22Rv1 (cell line): ENCODE results near the gene HOXB13.

Experiments
- ZFX ChIP-seq: fragments of 450-650 bp; IDR thresholded peaks from 2 replicates; pipeline ENCODE4 v1.6.1; 2017; ENCODE audit warnings: antibody characterized with exemption, borderline replicate concordance
- TF ChIP-seq, protein P1 (sequence below): fragments of 450-650 bp; IDR thresholded peaks from 2 replicates; pipeline ENCODE4 v1.5.1; 2017; ENCODE audit warnings: mild to moderate bottlenecking

GRCh38 chr17:48738803-48739526 is 10.4 kb upstream of the HOXB13 start:
- no peak for TF ChIP-seq ZFX
- TF ChIP-seq, protein P1, sequence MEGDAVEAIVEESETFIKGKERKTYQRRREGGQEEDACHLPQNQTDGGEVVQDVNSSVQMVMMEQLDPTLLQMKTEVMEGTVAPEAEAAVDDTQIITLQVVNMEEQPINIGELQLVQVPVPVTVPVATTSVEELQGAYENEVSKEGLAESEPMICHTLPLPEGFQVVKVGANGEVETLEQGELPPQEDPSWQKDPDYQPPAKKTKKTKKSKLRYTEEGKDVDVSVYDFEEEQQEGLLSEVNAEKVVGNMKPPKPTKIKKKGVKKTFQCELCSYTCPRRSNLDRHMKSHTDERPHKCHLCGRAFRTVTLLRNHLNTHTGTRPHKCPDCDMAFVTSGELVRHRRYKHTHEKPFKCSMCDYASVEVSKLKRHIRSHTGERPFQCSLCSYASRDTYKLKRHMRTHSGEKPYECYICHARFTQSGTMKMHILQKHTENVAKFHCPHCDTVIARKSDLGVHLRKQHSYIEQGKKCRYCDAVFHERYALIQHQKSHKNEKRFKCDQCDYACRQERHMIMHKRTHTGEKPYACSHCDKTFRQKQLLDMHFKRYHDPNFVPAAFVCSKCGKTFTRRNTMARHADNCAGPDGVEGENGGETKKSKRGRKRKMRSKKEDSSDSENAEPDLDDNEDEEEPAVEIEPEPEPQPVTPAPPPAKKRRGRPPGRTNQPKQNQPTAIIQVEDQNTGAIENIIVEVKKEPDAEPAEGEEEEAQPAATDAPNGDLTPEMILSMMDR: no peak
